Fibroblast of lung (primary cell): ENCODE measurements around the gene ZBTB7C.

Experiments used
- EZH2 ChIP-seq: IDR thresholded peaks from 2 replicates; pipeline ENCODE4 v1.5.1; 2012; ENCODE audit warnings: low read length, control low read depth, mild to moderate bottlenecking; ENCODE audit errors: missing control alignments
- TF ChIP-seq, protein P1 (sequence below), 2 donors: IDR thresholded peaks in 1 of 2; conservative IDR thresholded peaks in 1 of 2; 1 replicate in 1 of 2; 2 replicates in 1 of 2; pipeline ENCODE4 v1.5.1; 2011 to 2012; ENCODE audit warnings: low read length in 2 of 2, control low read depth in 1 of 2, inconsistent platforms in 1 of 2, low read depth in 1 of 2, mild to moderate bottlenecking in 1 of 2

DNA sequence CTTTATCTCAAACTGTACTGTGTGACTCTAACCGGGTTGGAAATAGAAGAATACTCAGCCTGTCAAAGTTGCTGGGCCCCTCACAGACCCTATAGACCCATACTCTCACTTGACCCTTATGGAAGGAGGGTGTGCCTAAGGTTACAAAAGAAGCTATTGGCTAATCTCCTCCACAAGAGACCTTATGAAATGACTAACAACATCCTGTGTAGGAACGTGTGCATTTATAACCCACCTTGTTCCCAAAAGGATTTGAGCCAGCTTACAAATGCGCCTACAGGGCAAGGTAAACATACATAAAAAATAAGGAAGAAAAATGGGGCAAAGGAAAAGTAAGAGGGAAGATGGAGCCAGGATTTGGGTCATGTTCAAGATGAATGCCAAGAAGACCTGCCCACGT is 253.3 kb downstream of the ZBTB7C start:
- TF ChIP-seq, protein P1, sequence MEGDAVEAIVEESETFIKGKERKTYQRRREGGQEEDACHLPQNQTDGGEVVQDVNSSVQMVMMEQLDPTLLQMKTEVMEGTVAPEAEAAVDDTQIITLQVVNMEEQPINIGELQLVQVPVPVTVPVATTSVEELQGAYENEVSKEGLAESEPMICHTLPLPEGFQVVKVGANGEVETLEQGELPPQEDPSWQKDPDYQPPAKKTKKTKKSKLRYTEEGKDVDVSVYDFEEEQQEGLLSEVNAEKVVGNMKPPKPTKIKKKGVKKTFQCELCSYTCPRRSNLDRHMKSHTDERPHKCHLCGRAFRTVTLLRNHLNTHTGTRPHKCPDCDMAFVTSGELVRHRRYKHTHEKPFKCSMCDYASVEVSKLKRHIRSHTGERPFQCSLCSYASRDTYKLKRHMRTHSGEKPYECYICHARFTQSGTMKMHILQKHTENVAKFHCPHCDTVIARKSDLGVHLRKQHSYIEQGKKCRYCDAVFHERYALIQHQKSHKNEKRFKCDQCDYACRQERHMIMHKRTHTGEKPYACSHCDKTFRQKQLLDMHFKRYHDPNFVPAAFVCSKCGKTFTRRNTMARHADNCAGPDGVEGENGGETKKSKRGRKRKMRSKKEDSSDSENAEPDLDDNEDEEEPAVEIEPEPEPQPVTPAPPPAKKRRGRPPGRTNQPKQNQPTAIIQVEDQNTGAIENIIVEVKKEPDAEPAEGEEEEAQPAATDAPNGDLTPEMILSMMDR (conservative IDR thresholded peaks at IDR 0.05 in 1 of 2, IDR thresholded peaks at IDR 0.05 in 1 of 2; ENCODE audit: low read depth in 1 of 2, low read length in 2 of 2) = no peak
- TF ChIP-seq EZH2 = no peak
